ENCODE measurements around the gene TET2. TPM values are rescaled to one million over a fixed set of nuclear protein-coding genes. Genes with fewer than 3 reads are reported as not detected.

The TET2 gene
- 3.4 and 6.2 TPM in 2 replicates for total RNA-seq (ENCODE audit: low replicate concordance)

GRCh38 chr4:105146276-105147015 is at the start of gene TET2:
Gene TET2, plus strand, starts transcription at chr4:105146876. Its CDS starts 87,067 bp downstream, at chr4:105233943.

